ENCODE results near the gene TLE1. TPM values are rescaled to one million over a fixed set of nuclear protein-coding genes. Genes with fewer than 3 reads are reported as not detected.

TLE1 gene
- total RNA-seq, 1 experiment from 2014 or later, result 49.0 TPM

DNA sequence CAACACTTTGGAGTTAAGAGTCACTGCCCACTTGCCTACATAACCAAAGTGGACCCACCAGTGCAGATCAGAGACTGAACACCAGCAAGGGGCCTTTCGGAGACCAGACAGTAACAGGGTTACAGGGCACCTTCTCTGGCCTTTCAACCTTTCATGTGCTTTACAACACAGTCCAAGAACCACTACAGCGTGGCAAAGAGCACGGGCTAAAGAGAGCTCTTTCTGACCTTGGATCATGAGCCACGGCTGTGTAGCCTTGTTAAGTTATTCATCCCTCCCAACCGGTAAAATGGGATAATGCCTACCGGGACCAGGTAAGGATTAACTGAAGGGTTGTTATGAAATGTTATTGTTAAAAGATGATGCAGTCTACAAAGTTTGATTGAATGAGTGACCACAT, 75.0 kb downstream of the TLE1 start:
- no peak overlapping the region for H3K9ac ChIP-seq (ENCODE audit: low read length)
- no peak overlapping the region for H3K4me3 ChIP-seq (ENCODE audit: low read length)
- ATAC-seq, result no peak
- BruUV-seq (replicated peaks), result no TSS peak
- H3K27me3 ChIP-seq (ENCODE audit: low read length), result no peaks in the 10 kb centered on the region
- TF ChIP-seq EZH2phosphoT487 (IDR thresholded peaks at IDR 0.05; ENCODE audit: borderline replicate concordance, low read length), result no peak
- TF ChIP-seq, protein P1, sequence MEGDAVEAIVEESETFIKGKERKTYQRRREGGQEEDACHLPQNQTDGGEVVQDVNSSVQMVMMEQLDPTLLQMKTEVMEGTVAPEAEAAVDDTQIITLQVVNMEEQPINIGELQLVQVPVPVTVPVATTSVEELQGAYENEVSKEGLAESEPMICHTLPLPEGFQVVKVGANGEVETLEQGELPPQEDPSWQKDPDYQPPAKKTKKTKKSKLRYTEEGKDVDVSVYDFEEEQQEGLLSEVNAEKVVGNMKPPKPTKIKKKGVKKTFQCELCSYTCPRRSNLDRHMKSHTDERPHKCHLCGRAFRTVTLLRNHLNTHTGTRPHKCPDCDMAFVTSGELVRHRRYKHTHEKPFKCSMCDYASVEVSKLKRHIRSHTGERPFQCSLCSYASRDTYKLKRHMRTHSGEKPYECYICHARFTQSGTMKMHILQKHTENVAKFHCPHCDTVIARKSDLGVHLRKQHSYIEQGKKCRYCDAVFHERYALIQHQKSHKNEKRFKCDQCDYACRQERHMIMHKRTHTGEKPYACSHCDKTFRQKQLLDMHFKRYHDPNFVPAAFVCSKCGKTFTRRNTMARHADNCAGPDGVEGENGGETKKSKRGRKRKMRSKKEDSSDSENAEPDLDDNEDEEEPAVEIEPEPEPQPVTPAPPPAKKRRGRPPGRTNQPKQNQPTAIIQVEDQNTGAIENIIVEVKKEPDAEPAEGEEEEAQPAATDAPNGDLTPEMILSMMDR (conservative IDR thresholded peaks at IDR 0.05; ENCODE audit: low read depth, low read length), result no peak
- TF ChIP-seq EZH2 (IDR thresholded peaks at IDR 0.05; ENCODE audit: low read length, unreplicated experiment), result no peak
- ChIA-PET POLR2A (ENCODE audit: unreplicated experiment) (no interaction called here), CTCF (no interaction called here)
- H3K36me3 ChIP-seq (ENCODE audit: low read depth, low read length), result peaks cover 19% of the 10 kb centered on the region; the same call in 1 of the 2 replicates
- no peak overlapping the region for H3K27ac ChIP-seq (ENCODE audit: low read length)
- H3K9me2 ChIP-seq (replicated peaks; ENCODE audit: low read length), result no peaks in the 10 kb centered on the region
- no peak overlapping the region for H3K4me2 ChIP-seq (ENCODE audit: low read length)
- H4K20me1 ChIP-seq (ENCODE audit: low read length), result no peaks in the 10 kb centered on the region
- no peak overlapping the region for H2AFZ ChIP-seq (ENCODE audit: low read length)
- H3F3A ChIP-seq (ENCODE audit: low read length, unreplicated experiment), result no peaks in the 10 kb centered on the region
- no peaks in the 10 kb centered on the region for H3K4me1 ChIP-seq (ENCODE audit: insufficient read depth, low read length)
- no peaks in the 10 kb centered on the region for H3K79me2 ChIP-seq (ENCODE audit: low read length)
- DNase-seq, result no peak
- H3K9me3 ChIP-seq (ENCODE audit: low read length), result no peaks in the 10 kb centered on the region
- intact Hi-C loops (cut with micrococcal nuclease), result no loop called here

DNA sequence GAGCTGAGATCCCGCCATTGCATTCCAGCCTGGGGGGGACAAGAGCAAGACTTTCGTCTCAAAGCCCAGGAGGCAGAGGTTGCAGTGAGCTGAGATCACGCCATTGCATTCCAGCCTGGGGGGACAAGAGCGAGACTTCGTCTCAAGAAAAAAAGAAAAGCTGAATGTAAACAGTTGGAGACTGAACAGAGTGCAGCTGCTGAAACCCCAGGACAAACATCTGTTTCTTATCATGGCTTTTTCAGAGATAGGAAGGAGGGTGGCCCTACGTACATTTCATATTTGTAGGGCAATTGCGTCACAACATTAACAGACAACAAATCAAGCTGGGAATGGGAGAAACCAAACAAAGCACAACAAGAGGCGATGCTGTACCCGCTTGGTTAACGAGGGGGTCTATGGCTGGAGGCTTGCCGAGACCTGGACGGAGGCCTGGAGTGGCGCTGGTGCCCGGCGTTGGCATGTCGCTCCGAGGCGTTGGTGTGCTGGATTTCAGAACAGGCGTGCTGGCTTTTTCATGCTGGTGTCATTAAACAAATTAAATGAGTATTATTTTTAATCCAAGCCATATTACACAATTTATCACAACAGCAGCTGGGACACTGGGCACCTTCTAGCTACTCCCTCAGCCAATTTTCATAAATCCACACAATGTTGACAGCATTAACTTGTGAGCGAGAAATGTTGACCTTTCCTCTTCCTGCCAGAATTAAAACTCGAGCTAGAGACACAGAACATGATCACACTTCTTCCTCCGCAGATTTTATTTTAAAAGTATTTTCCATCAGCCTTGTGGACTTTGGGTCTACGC, 76.1 kb downstream of the TLE1 start:
- Histone ChIP-seq H3K79me2 (ENCODE audit: low read length) (no peaks in the 10 kb centered on the region), H2AFZ (ENCODE audit: low read length) (no peak overlapping the region), H3K27me3 (ENCODE audit: low read length) (no peaks in the 10 kb centered on the region), H3F3A (ENCODE audit: low read length, unreplicated experiment) (no peaks in the 10 kb centered on the region), H3K9ac (ENCODE audit: low read length) (no peak overlapping the region), H3K4me1 (ENCODE audit: insufficient read depth, low read length) (no peaks in the 10 kb centered on the region), H3K4me3 (ENCODE audit: low read length) (no peak overlapping the region), H3K9me3 (ENCODE audit: low read length) (no peaks in the 10 kb centered on the region), H3K9me2 (replicated peaks; ENCODE audit: low read length) (no peaks in the 10 kb centered on the region), H3K4me2 (ENCODE audit: low read length) (no peak overlapping the region), H3K36me3 (ENCODE audit: low read depth, low read length) (peaks cover 15% of the 10 kb centered on the region; the same call in 1 of the 2 replicates), H3K27ac (ENCODE audit: low read length) (no peak overlapping the region), H4K20me1 (ENCODE audit: low read length) (no peaks in the 10 kb centered on the region)
- TF ChIP-seq EZH2phosphoT487 (IDR thresholded peaks at IDR 0.05; ENCODE audit: borderline replicate concordance, low read length) (no peak), EZH2 (IDR thresholded peaks at IDR 0.05; ENCODE audit: low read length, unreplicated experiment) (no peak)
- TF ChIP-seq, protein P1 (conservative IDR thresholded peaks at IDR 0.05; ENCODE audit: low read depth, low read length), result no peak
- no peak for DNase-seq
- intact Hi-C loops (cut with micrococcal nuclease), result no loop called here
- ATAC-seq, result no peak
- POLR2A ChIA-PET (ENCODE audit: unreplicated experiment), result no interaction called here
- no TSS peak for BruUV-seq (replicated peaks)
- CTCF ChIA-PET, result no interaction called here

DNA sequence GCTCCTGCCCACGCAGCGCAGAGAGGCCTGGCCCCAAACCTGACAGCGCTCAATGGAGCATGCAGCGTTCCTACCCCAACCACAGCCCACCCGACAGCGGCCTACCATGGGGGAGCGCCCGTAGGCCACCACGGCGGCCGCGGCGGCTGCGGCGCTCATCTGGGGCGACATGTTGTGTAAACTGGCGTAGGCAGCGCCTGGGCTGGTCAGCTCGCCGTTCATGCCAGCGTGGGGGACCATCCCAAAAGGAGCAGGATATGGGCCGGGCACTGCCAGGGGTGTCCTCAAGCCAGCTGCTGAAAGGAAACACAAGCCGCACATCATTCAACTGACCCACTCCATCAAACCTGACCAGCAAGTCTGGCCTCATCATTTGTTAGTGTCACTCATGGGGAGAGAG, 77.7 kb downstream of the TLE1 start:
- no peak overlapping the region for H3K9ac ChIP-seq (ENCODE audit: low read length)
- DNase-seq (no peak), ATAC-seq (no peak)
- H3F3A ChIP-seq (ENCODE audit: low read length, unreplicated experiment), result no peaks in the 10 kb centered on the region
- H3K27me3 ChIP-seq (ENCODE audit: low read length), result no peaks in the 10 kb centered on the region
- no peak overlapping the region for H2AFZ ChIP-seq (ENCODE audit: low read length)
- H3K79me2 ChIP-seq (ENCODE audit: low read length), result no peaks in the 10 kb centered on the region
- ChIA-PET CTCF (no interaction called here), POLR2A (ENCODE audit: unreplicated experiment) (no interaction called here)
- TF ChIP-seq, protein P1 (conservative IDR thresholded peaks at IDR 0.05; ENCODE audit: low read depth, low read length), result no peak
- TF ChIP-seq EZH2phosphoT487 (IDR thresholded peaks at IDR 0.05; ENCODE audit: borderline replicate concordance, low read length), result no peak
- TF ChIP-seq EZH2 (IDR thresholded peaks at IDR 0.05; ENCODE audit: low read length, unreplicated experiment), result no peak
- no peak overlapping the region for H3K27ac ChIP-seq (ENCODE audit: low read length)
- no peak overlapping the region for H3K4me2 ChIP-seq (ENCODE audit: low read length)
- no peaks in the 10 kb centered on the region for H3K4me1 ChIP-seq (ENCODE audit: insufficient read depth, low read length)
- intact Hi-C loops (cut with micrococcal nuclease), result no loop called here
- no peaks in the 10 kb centered on the region for H3K9me2 ChIP-seq (replicated peaks; ENCODE audit: low read length)
- H4K20me1 ChIP-seq (ENCODE audit: low read length), result no peaks in the 10 kb centered on the region
- no peak overlapping the region for H3K4me3 ChIP-seq (ENCODE audit: low read length)
- no peaks in the 10 kb centered on the region for H3K9me3 ChIP-seq (ENCODE audit: low read length)
- peaks cover 15% of the 10 kb centered on the region; the same call in 1 of the 2 replicates for H3K36me3 ChIP-seq (ENCODE audit: low read depth, low read length)
- no TSS peak for BruUV-seq (replicated peaks)

Data from PC-3 (cell line).